GM13977 (cell line): Measurements from ENCODE around the gene HIC2.
"Not testable (repeated sequence)": the region's sequence is repeated elsewhere in the genome, so short reads cannot be mapped to it uniquely, and the experiment has no call there.

Source experiments
- DNase-seq: peaks from one replicate; pipeline ENCODE4 v3.0.0; 2012; ENCODE audit warnings: low spot score
- in situ Hi-C: fragments of 300-500 bp; cut with MboI; formaldehyde crosslinking; loops from one replicate; pipeline ENCODE4 v1.12.0; 2022; ENCODE audit warnings: low sequenced_read_pairs, low pct_unique_long_range_greater_than_20kb, mixed read lengths, inconsistent platforms; ENCODE audit not compliant: unreplicated experiment
- TF ChIP-seq, protein P1 (sequence below): IDR thresholded peaks from 2 replicates; pipeline ENCODE4 v1.5.1; 2012; ENCODE audit warnings: mild to moderate bottlenecking, control low read depth; ENCODE audit not compliant: insufficient read depth; ENCODE audit errors: extremely low read depth, missing control alignments

The HIC2 gene

DNA sequence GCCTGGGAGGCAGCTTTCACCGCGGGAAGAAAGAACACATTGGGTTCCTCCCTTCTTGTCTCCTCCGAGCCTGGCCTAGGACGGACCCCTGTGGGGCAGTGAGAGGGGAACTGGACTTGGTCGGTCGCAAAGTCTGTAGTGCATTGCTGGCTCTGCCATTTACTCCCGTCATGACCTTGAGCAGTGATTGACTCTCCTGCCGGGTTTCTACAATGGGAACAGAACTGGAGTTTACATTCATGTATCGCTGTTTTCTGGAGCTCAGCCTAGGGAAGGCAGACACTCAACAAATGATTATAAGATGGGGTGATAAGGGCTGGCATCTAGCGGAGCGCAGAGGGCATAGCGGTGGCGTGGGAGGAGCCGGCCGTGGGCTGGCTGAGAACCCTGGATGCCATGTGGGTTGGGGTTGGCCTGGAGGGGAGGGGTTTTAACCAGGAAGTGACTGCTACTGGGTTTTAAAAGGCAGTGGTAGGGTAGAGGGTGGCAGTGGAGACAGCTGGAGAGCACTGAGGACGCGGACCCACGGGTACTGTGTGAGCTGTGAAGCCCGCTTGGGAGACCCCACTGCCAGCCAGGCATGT is 3.1 kb downstream of the HIC2 start:
- DNase-seq, in situ Hi-C loops: not testable (repeated sequence)

DNA sequence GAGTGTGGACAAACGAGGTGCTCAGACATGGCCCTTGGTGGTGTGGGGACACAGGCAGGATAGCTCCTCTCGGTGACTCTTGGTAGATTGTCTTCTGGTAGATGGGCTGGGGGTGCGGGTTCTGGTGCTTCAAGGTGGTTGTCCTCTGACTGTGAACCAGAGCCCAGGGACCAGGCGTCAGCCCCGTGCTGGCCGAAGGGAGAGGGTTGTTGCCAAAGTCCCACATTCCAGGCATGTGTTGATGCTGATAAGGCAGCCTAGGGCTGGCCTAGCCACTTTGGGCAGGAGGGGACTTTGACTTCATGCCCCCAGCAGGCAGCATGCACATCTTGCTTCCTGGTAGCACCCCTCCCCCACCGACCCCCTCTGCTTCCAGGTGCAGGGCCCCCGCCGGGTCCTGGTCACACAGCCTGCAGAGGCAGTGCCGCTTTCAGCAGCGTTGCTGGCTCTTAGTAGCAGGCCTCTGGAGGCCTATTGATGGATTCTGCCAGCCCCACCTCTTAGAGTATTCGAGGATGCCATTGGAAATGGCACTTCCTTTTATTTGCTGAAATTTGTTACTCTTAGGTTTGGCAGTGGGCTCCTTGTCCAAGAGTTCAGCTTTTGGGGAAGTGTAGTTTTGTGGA is 7.0 kb downstream of the HIC2 start:
- DNase-seq, in situ Hi-C loops: not testable (repeated sequence)

DNA sequence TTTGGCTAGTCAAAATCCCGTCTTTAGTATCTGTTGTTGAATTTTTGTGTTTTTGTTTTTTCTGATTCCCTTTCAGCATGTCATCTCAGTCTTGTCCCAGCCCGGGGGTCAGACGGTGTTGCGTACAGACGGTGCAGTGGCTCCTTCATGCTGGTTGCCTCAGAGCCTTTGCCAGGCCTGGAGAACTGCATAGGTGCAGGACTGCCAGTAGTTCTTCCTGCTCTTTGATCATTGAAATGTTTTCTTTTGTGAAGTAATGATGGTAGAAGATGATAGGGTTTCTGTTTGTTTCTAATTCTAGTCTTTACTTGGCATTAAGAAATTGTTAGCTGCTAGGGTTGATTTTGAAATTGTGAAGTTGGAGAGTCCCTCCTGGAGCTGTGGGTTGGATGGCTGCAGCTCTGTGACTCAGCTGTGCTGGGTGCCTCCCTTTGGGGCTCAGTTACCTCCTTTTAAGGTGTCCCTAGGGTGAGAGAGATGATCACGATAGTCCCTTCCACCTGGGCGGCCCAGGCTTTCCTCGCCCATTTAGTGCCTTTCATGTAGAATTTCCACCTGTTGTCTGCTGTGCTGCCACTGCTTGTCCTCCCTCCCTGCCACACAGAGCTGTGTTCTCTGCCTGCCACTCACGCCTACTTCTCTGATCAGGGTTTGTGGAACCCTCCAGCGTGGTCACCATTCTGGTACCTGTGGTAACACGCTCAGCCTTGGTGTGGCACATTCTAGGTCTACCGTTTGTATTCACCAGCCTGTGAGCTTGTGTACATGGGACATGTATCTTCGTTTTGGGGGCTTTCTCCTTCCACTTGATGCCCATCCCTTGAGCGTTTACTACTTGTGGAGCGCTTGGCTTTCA is 17.4 kb downstream of the HIC2 start:
- in situ Hi-C loops, DNase-seq: not testable (repeated sequence)

DNA sequence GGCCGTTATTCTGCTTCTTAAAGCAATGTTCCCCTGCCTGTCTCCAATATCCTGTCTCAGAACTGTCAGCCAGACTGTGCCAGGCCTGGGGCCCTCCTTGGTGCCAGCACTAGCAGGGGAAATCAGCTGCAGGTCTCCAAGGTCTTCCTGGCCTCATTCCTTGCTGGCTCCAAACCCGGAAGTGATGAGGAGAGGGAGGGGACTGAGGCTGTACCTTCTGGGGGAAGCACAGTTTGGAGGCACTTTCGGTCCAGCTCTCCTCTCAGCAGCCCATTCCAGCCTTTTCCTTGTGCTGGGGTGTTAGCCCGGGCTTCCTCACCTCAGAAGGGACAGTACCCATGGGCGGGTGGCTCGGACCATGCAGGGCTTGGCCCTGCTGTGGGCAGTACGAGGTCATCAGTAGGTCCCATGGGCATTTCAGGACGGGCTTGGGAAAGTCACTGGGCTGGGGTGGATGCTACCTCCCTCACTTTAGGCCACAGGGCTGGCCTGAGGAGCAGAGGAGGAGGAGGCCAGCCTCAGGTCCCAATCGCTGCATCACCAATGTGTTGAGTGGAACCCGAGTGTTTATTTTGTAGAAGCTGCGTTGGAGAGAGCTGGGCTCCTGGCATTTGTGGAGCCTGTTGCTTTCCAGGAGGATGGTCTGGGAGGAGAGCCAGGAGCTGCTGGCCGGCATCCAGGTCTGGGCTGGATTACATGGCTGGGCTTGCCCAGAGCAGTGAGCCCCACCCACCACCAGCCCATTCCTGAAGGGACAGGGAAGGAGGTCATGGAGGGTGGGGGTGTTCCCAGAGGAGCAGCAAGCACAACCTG is 19.0 kb downstream of the HIC2 start:
- in situ Hi-C loops, result not testable (repeated sequence)

DNA sequence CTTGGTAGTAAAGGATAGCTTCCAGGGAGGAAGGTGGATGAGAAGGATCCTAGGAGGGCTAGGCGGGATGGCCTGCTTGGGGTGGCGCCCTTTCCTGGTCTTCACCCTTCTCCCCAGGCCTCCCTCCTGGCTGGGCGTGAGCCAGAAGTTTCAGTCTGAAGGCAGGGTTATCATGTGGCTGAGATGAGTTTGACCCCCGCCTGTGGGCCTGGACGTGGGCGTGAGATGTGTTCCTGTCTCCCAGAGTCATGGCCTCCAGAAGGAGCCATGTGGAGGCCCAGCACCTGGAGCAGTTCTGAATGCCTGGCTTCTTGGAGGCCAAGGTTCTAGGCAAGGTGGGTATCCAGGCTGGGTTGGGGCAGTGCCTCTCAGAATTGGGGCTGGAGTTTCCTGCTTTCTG is 20.8 kb downstream of the HIC2 start:
- in situ Hi-C loops, DNase-seq: not testable (repeated sequence)

More for the DNA sequence above, 19.0 kb downstream of the HIC2 start:
- not testable (repeated sequence) for DNase-seq

DNA sequence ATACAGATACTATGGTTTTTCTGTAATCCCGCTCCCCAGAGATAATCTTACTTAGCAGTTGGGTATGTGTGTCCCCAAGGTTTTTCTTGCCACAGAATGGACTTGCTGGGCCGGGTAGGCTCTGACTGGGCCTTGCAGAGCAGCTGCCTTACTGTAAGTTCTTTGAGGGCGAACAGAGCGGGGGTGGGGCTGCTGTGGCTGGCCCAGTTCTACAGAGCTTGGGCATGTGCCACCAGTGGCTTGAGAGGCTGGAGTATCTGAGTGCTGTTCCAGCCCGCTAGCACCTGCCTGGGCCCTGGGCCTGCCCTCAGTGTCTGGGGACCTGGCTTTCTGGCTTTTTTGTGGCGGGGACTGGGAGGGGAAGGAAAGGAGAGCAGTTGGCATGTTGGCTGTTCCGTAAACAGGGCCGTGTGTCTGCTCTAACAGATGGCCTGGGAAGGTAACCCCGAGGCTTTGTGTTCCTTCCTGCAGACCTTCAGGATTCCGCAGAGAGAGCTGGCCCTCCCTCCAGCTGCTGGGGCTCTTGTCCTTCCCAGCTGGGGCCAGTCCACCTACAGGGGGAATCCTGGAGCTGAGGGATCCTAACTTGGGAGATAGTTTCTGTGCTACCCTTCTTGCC is 23.0 kb downstream of the HIC2 start:
- DNase-seq, in situ Hi-C loops: not testable (repeated sequence)

DNA sequence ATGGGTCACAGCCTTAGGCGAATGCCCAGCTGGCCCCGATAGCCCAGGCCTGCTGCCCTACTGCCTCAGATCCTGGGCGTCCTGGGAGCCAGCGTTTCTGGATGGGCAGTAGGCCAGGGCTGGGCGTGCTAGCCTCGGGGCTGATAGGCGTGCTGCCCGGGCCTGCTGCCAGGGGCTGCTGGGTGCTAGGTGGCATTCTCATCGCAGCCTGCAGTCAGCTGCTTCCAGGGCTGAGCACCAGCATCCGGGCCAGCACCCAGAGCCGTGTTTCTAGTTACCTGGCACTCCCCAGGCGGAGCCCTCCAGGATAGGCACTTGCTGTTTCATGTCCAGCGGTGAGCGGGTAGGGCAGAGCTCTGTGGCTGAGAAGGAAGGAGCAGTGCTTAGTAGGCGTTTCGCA is 23.5 kb downstream of the HIC2 start:
- DNase-seq, in situ Hi-C loops: not testable (repeated sequence)

DNA sequence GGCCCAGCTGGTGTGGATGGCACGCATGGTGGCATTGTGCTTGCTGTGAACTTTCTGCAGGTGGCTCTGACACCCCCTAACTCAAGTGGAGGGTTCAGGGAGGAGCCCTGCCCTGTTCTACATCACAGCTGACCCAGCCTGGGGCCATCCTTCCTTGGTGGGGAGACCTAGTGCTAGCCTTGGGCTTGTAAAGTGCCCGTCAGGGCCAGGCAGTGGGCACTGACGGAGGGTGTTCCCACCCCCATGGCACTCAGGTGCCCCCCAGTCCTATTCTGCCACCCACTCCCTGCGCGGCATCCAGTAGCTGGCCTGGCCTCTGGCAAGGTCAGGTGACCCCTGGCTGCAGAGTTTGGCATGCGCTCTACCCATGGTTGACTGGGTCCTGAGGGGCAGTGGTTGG is 24.0 kb downstream of the HIC2 start:
- not testable (repeated sequence) for DNase-seq

DNA sequence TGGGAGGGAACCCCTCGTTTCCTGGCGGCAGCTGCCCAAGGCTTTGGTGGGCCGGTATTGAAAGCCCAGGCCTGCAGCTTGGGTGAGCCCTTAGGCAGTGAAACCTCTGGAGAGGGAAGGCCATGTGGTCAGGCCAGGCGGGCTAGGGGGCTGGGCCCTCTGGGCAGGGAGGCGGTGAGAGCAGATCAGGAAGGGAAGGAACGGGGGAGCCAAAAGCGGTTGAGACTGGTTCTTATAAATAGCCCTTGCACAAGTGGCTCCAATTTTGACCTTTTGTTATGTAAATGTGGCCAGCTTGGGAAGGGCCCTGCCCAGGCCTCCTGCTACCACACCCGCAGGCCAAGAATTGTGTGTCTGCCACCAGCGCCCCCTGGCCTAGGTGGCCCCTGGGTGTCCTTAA is 25.0 kb downstream of the HIC2 start:
- DNase-seq, in situ Hi-C loops: not testable (repeated sequence)

More for the DNA sequence above, 24.0 kb downstream of the HIC2 start:
- in situ Hi-C loops, result not testable (repeated sequence)

DNA sequence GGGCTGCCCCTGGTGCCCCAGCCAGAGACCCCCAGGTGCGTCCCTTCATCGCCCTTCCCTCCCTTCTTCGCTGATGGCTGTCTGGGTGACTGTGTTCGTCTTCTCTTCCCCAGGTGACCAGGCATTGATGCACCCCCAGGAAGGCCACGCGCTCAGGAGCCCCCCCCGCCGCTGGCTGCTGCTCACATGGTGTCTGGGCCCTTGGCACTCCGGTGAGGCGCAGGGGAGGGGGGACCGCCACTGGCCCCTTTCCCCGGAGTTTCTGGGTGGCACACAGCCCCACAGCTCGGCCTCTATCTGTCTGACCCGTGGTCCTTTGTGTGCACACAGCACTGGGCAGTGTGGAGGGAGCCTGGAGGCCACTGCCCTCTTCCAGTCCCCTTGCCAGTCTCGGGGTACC is 25.5 kb downstream of the HIC2 start:
- in situ Hi-C loops, DNase-seq: not testable (repeated sequence)

DNA sequence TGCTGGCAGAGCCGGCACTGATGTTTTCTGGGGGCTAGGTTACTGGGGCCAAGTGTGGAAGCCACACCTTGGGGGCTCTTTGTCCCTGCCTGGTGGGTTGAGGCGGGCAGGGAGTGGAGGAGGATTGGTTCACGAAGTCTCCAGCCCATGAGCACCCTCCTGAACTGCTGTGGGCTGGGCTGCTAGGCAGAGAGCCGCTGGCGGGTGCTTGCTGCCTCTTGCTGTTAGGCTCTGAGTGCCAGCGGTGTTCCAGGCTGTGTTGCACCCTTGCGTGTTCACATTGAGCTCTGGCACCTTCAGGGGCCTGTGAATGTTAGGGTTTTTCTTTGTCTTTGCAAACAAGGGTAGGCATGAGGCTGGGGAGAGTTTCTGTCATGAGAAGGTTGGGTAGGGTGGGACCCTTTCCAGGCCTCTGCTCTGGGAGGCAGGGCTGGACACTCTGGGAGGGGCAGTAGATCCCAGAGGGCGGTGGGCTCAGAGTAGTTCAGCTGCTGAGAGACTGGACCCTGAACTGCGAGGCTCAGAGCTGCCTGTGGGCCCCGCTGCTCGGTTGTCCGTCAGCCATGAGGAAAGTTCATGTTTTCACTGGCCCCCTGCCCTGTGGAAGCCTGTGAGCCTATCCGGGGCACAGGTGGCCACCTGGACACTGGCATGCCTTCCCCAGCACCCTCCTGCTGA is 26.0 kb downstream of the HIC2 start:
- in situ Hi-C loops, result no loop called here
- no peak for DNase-seq
- TF ChIP-seq, protein P1, sequence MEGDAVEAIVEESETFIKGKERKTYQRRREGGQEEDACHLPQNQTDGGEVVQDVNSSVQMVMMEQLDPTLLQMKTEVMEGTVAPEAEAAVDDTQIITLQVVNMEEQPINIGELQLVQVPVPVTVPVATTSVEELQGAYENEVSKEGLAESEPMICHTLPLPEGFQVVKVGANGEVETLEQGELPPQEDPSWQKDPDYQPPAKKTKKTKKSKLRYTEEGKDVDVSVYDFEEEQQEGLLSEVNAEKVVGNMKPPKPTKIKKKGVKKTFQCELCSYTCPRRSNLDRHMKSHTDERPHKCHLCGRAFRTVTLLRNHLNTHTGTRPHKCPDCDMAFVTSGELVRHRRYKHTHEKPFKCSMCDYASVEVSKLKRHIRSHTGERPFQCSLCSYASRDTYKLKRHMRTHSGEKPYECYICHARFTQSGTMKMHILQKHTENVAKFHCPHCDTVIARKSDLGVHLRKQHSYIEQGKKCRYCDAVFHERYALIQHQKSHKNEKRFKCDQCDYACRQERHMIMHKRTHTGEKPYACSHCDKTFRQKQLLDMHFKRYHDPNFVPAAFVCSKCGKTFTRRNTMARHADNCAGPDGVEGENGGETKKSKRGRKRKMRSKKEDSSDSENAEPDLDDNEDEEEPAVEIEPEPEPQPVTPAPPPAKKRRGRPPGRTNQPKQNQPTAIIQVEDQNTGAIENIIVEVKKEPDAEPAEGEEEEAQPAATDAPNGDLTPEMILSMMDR, result no peak
